GM23338 (cell line): Measurements from ENCODE around the gene PAX5. TPM values are rescaled to one million over a fixed set of nuclear protein-coding genes. Genes with fewer than 3 reads are reported as not detected.

ENCODE experiments used
- ATAC-seq: fragments of 200-7000 bp; cut with Tn5 transposase; 3 replicates; pipeline ENCODE4 v1.9.1; 2020
- DNase-seq: peaks from one replicate; pipeline ENCODE4 v3.0.0-alpha.2; 2015; ENCODE audit warnings: low spot score
- H2AFZ ChIP-seq: fragments of 200-600 bp; sonication (generic); 2 replicates; pipeline ENCODE4 v1.8.0; 2016; ENCODE audit warnings: antibody characterized with exemption, mild to moderate bottlenecking, moderate library complexity
- H3F3A ChIP-seq: fragments of 200-600 bp; sonication (generic); replicated peaks from 2 replicates; pipeline ENCODE4 v1.8.0; 2017; ENCODE audit warnings: antibody characterized with exemption, mixed run types, low read depth
- H3K27ac ChIP-seq: fragments of 200-600 bp; sonication (generic); 2 replicates; pipeline ENCODE4 v1.6.1; 2016; ENCODE audit warnings: low read depth
- H3K27me3 ChIP-seq: fragments of 200-600 bp; sonication (generic); 2 replicates; pipeline ENCODE4 v1.8.0; 2016; ENCODE audit warnings: mild to moderate bottlenecking, mixed run types, moderate library complexity; ENCODE audit not compliant: insufficient read depth
- H3K36me3 ChIP-seq: fragments of 200-600 bp; sonication (generic); 2 replicates; pipeline ENCODE4 v1.8.0; 2016; ENCODE audit warnings: mild to moderate bottlenecking; ENCODE audit not compliant: insufficient read depth
- H3K4me1 ChIP-seq: fragments of 200-600 bp; sonication (generic); 2 replicates; pipeline ENCODE4 v1.8.0; 2016; ENCODE audit warnings: mild to moderate bottlenecking, moderate library complexity; ENCODE audit not compliant: insufficient read depth
- H3K4me2 ChIP-seq: fragments of 200-600 bp; sonication (generic); 2 replicates; pipeline ENCODE4 v1.7.1; 2017; ENCODE audit warnings: mixed run types
- H3K4me3 ChIP-seq: fragments of 200-600 bp; sonication (generic); 2 replicates; pipeline ENCODE4 v1.6.1; 2016; ENCODE audit warnings: mixed run types
- H3K79me2 ChIP-seq: fragments of 200-600 bp; sonication (generic); replicated peaks from 2 replicates; pipeline ENCODE4 v1.8.0; 2017; ENCODE audit warnings: mild to moderate bottlenecking; ENCODE audit not compliant: insufficient read depth
- H3K9me2 ChIP-seq: fragments of 200-600 bp; sonication (generic); 2 replicates; pipeline ENCODE4 v1.8.0; 2017; ENCODE audit not compliant: insufficient read depth
- H4K20me1 ChIP-seq: fragments of 200-600 bp; sonication (generic); replicated peaks from 2 replicates; pipeline ENCODE4 v1.8.0; 2017; ENCODE audit warnings: mild to moderate bottlenecking; ENCODE audit not compliant: insufficient read depth
- H3K27ac Mint-ChIP-seq: 2 replicates; pipeline ENCODE4 v1.8.0; 2020; ENCODE audit warnings: inconsistent platforms, mild to moderate bottlenecking, moderate library complexity, mixed read lengths
- H3K27me3 Mint-ChIP-seq: 3 replicates; pipeline ENCODE4 v1.8.0; 2022; ENCODE audit warnings: low read depth, mild to moderate bottlenecking, moderate library complexity, mixed read lengths, inconsistent platforms; ENCODE audit not compliant: insufficient read depth, poor library complexity
- H3K36me3 Mint-ChIP-seq: 3 replicates; pipeline ENCODE4 v1.8.0; 2021; ENCODE audit warnings: low read depth, mild to moderate bottlenecking, inconsistent platforms, moderate library complexity, mixed read lengths
- H3K4me1 Mint-ChIP-seq: 3 replicates; pipeline ENCODE4 v1.8.0; 2020; ENCODE audit warnings: mild to moderate bottlenecking, inconsistent platforms, mixed read lengths
- H3K4me3 Mint-ChIP-seq: 3 replicates; pipeline ENCODE4 v1.8.0; 2021; ENCODE audit warnings: moderate library complexity, mild to moderate bottlenecking, inconsistent platforms, mixed read lengths
- H3K9me3 Mint-ChIP-seq: 3 replicates; pipeline ENCODE4 v1.8.0; 2020; ENCODE audit warnings: moderate library complexity, mild to moderate bottlenecking, inconsistent platforms, mixed read lengths
- CREB1 ChIP-seq: fragments of 250-450 bp; sonication (Bioruptor Pico); IDR thresholded peaks from 2 replicates; pipeline ENCODE4 v1.5.0; 2020; ENCODE audit warnings: low read depth, mild to moderate bottlenecking, moderate library complexity
- EZH2 ChIP-seq: fragments of 200-600 bp; sonication (generic); IDR thresholded peaks from one replicate; pipeline ENCODE4 v1.8.0; 2017; ENCODE audit warnings: antibody characterized with exemption, mild to moderate bottlenecking, low read depth; ENCODE audit not compliant: unreplicated experiment
- EZH2phosphoT487 ChIP-seq: fragments of 200-600 bp; sonication (generic); IDR thresholded peaks from one replicate; pipeline ENCODE4 v1.8.1; 2018; ENCODE audit warnings: antibody characterized with exemption; ENCODE audit not compliant: unreplicated experiment
- NANOG ChIP-seq: IDR thresholded peaks from 2 replicates; pipeline ENCODE4 v1.6.1; 2016; ENCODE audit warnings: antibody characterized with exemption, borderline replicate concordance
- POLR2AphosphoS5 ChIP-seq: IDR thresholded peaks from 2 replicates; pipeline ENCODE4 v1.6.1; 2016; ENCODE audit warnings: antibody characterized with exemption, low read depth
- ZNF114 ChIP-seq: fragments of 250-450 bp; sonication (Bioruptor Pico); IDR thresholded peaks from 2 replicates; pipeline ENCODE4 v1.5.0; 2020; ENCODE audit warnings: mild to moderate bottlenecking, moderate library complexity
- ZNF331 ChIP-seq: fragments of 250-450 bp; sonication (Bioruptor Pico); IDR thresholded peaks from 2 replicates; pipeline ENCODE4 v1.5.0; 2020; ENCODE audit warnings: low read depth, mild to moderate bottlenecking, moderate library complexity
- polyA plus RNA-seq: library from polyadenylated mRNA; unstranded; fragments of >200 nt; fragmentation: Nextera tagmentation; extraction: Ambion mirVana; gene quantifications from 2 replicates; pipeline ENCODE4 v1.2.1, GENCODE V29; 2016
- total RNA-seq: library from RNA; depleted of rRNA; stranded (reverse); fragments of >200 nt; shearing (Covaris generic); gene quantifications from 2 replicates; pipeline ENCODE4 v1.2.3, GENCODE V29; 2014
- TF ChIP-seq, protein P1 (sequence below), 2 experiments: fragments of 200-600 bp in 1 of 2; sonication (generic) in 1 of 2; conservative IDR thresholded peaks; 2 replicates each; pipeline versions ENCODE4 v1.5.1 to v1.6.1; 2016 to 2017; ENCODE audit warnings: antibody characterized with exemption in 2 of 2, low read depth in 2 of 2, mild to moderate bottlenecking in 2 of 2, moderate library complexity in 1 of 2
- TF ChIP-seq, protein P2 (sequence below): fragments of 250-450 bp; sonication (Bioruptor Pico); IDR thresholded peaks from 2 replicates; pipeline ENCODE4 v1.5.0; 2020; ENCODE audit warnings: mild to moderate bottlenecking, moderate library complexity

PAX5 gene
- total and polyA plus RNA-seq, 2 experiments from 2014 or later: 0.17 to 0.60 TPM

DNA sequence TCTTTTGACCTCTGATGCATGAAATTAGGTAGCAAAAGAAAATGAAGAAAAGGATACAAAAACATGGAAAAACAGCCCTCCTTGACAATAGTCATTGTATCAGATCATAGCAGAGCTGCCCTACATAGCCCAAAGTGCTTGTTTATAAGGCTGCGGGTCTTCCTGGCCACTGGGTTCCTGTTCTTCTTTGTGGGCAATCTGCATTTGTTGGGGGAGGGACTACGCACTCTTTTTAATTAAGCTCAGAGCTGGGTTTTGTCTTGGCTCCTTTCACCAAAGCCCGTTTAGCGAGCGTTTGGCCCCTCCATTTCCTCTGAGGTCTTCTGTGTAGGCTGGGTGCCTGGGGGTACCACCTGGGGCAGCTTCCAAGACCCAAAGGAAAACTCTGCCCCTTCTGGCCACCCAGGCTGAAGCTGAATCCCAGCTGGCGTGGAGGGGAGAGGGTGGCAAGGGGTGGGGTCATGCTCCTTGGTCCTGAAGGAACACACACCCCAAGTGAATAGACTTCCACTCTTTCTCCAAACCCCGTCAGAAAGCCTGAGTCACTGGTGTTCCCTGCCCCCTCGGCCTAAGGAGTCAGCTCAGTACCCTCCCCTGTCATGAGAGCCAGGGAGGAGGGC is 6.5 kb upstream of the PAX5 start:
- Histone ChIP-seq H3K36me3 (no peaks in the 10 kb centered on the region), H3K79me2 (no peaks in the 10 kb centered on the region), H3K27me3 (peaks cover 75% of the 10 kb centered on the region), H3K4me1 (peaks cover 37% of the 10 kb centered on the region), H3K4me2 (peak overlapping the region; percentile 59), H3F3A (peaks cover 15% of the 10 kb centered on the region), H3K9me2 (no peaks in the 10 kb centered on the region), H3K27ac (no peak overlapping the region), H2AFZ (peak overlapping the region; percentile 23; the same call in 1 of the 2 replicates), H4K20me1 (no peaks in the 10 kb centered on the region), H3K4me3 (no peak overlapping the region)
- H3K27ac Mint-ChIP-seq: no peak overlapping the region
- DNase-seq: peak; percentile 45
- peaks cover 6% of the 10 kb centered on the region; the same call in 1 of the 3 replicates for H3K9me3 Mint-ChIP-seq
- H3K4me1 Mint-ChIP-seq: peaks cover 32% of the 10 kb centered on the region
- no peak for TF ChIP-seq EZH2phosphoT487
- no peak for TF ChIP-seq CREB1 (CRISPR knock-in tag)
- no peak for TF ChIP-seq ZNF114 (CRISPR knock-in tag)
- TF ChIP-seq, protein P1, sequence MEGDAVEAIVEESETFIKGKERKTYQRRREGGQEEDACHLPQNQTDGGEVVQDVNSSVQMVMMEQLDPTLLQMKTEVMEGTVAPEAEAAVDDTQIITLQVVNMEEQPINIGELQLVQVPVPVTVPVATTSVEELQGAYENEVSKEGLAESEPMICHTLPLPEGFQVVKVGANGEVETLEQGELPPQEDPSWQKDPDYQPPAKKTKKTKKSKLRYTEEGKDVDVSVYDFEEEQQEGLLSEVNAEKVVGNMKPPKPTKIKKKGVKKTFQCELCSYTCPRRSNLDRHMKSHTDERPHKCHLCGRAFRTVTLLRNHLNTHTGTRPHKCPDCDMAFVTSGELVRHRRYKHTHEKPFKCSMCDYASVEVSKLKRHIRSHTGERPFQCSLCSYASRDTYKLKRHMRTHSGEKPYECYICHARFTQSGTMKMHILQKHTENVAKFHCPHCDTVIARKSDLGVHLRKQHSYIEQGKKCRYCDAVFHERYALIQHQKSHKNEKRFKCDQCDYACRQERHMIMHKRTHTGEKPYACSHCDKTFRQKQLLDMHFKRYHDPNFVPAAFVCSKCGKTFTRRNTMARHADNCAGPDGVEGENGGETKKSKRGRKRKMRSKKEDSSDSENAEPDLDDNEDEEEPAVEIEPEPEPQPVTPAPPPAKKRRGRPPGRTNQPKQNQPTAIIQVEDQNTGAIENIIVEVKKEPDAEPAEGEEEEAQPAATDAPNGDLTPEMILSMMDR (conservative IDR thresholded peaks at IDR 0.05; ENCODE audit: low read depth in 2 of 2): 0 out of 4 replicates have a peak, but pooled peaks have one; percentile 6 to 11
- TF ChIP-seq POLR2AphosphoS5: no peak
- H3K36me3 Mint-ChIP-seq: peaks cover 4% of the 10 kb centered on the region; the same call in 1 of the 3 replicates
- no peak overlapping the region for H3K4me3 Mint-ChIP-seq
- ATAC-seq: no peak
- H3K27me3 Mint-ChIP-seq: peaks cover 54% of the 10 kb centered on the region

DNA sequence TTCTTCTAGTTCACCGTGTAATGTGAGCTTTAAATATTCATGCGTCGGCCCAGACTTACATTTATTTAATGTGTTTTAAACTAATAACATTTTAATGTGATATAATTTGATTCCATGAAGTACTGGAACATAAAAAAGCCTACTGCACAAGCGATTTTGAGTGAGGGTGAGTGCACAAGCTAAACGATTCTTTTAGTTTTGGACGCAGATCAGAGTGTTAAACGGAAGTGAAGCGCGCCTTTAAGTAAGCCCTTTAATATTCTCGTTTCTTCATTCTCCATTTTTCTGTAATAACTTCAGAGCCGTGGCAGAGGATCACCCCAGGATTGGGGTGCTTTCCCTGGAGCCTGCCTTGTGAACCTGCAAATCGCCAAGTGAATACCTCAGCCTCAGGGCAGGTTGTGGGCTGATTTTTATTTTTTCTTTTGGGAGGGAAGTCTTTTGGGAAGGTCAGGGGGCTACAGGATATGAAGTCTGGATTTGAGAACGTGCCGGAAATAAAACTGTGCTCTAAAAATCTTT is 4.9 kb upstream of the PAX5 start:
- ATAC-seq (no peak), DNase-seq (no peak)
- H3K27ac ChIP-seq: no peak overlapping the region
- Mint-ChIP-seq H3K9me3 (peaks cover 6% of the 10 kb centered on the region; the same call in 2 of the 3 replicates), H3K4me3 (no peak overlapping the region), H3K27me3 (peaks cover 70% of the 10 kb centered on the region), H3K27ac (no peak overlapping the region), H3K4me1 (peaks cover 37% of the 10 kb centered on the region), H3K36me3 (peaks cover 4% of the 10 kb centered on the region; the same call in 1 of the 3 replicates)
- no peaks in the 10 kb centered on the region for H3K36me3 ChIP-seq
- H4K20me1 ChIP-seq: no peaks in the 10 kb centered on the region
- no peaks in the 10 kb centered on the region for H3K79me2 ChIP-seq
- H3K4me1 ChIP-seq: peaks cover 38% of the 10 kb centered on the region
- no peak overlapping the region for H3K4me3 ChIP-seq
- no peak overlapping the region for H2AFZ ChIP-seq
- peaks cover 91% of the 10 kb centered on the region for H3K27me3 ChIP-seq
- H3K9me2 ChIP-seq: no peaks in the 10 kb centered on the region
- peaks cover 27% of the 10 kb centered on the region for H3F3A ChIP-seq
- no peak for TF ChIP-seq ZNF331 (CRISPR knock-in tag)
- TF ChIP-seq ZNF114 (CRISPR knock-in tag): no peak
- no peak for TF ChIP-seq NANOG
- TF ChIP-seq EZH2: peak; percentile 23
- TF ChIP-seq, protein P1 (conservative IDR thresholded peaks at IDR 0.05; ENCODE audit: low read depth in 2 of 2): no peak
- TF ChIP-seq, protein P2, sequence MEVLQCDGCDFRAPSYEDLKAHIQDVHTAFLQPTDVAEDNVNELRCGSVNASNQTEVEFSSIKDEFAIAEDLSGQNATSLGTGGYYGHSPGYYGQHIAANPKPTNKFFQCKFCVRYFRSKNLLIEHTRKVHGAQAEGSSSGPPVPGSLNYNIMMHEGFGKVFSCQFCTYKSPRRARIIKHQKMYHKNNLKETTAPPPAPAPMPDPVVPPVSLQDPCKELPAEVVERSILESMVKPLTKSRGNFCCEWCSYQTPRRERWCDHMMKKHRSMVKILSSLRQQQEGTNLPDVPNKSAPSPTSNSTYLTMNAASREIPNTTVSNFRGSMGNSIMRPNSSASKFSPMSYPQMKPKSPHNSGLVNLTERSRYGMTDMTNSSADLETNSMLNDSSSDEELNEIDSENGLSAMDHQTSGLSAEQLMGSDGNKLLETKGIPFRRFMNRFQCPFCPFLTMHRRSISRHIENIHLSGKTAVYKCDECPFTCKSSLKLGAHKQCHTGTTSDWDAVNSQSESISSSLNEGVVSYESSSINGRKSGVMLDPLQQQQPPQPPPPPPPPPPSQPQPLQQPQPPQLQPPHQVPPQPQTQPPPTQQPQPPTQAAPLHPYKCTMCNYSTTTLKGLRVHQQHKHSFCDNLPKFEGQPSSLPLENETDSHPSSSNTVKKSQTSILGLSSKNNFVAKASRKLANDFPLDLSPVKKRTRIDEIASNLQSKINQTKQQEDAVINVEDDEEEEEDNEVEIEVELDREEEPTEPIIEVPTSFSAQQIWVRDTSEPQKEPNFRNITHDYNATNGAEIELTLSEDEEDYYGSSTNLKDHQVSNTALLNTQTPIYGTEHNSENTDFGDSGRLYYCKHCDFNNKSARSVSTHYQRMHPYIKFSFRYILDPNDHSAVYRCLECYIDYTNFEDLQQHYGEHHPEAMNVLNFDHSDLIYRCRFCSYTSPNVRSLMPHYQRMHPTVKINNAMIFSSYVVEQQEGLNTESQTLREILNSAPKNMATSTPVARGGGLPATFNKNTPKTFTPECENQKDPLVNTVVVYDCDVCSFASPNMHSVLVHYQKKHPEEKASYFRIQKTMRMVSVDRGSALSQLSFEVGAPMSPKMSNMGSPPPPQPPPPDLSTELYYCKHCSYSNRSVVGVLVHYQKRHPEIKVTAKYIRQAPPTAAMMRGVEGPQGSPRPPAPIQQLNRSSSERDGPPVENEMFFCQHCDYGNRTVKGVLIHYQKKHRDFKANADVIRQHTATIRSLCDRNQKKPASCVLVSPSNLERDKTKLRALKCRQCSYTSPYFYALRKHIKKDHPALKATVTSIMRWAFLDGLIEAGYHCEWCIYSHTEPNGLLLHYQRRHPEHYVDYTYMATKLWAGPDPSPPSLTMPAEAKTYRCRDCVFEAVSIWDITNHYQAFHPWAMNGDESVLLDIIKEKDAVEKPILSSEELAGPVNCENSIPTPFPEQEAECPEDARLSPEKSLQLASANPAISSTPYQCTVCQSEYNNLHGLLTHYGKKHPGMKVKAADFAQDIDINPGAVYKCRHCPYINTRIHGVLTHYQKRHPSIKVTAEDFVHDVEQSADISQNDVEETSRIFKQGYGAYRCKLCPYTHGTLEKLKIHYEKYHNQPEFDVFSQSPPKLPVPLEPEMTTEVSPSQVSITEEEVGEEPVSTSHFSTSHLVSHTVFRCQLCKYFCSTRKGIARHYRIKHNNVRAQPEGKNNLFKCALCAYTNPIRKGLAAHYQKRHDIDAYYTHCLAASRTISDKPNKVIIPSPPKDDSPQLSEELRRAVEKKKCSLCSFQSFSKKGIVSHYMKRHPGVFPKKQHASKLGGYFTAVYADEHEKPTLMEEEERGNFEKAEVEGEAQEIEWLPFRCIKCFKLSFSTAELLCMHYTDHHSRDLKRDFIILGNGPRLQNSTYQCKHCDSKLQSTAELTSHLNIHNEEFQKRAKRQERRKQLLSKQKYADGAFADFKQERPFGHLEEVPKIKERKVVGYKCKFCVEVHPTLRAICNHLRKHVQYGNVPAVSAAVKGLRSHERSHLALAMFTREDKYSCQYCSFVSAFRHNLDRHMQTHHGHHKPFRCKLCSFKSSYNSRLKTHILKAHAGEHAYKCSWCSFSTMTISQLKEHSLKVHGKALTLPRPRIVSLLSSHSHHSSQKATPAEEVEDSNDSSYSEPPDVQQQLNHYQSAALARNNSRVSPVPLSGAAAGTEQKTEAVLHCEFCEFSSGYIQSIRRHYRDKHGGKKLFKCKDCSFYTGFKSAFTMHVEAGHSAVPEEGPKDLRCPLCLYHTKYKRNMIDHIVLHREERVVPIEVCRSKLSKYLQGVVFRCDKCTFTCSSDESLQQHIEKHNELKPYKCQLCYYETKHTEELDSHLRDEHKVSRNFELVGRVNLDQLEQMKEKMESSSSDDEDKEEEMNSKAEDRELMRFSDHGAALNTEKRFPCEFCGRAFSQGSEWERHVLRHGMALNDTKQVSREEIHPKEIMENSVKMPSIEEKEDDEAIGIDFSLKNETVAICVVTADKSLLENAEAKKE (CRISPR knock-in tag): no peak
- 0 out of 2 replicates have a peak overlapping the region, but pooled peaks have one; percentile 24 for H3K4me2 ChIP-seq
